ENCODE measurements around the gene TRABD2B. TPM values are rescaled to one million over a fixed set of nuclear protein-coding genes. Genes with fewer than 3 reads are reported as not detected.

The TRABD2B gene
- total and polyA plus RNA-seq, 2 of the 13 experiments (the other 11 are each of a cell fraction or from before 2014, with no cell fraction given): 0.04 TPM; not detected in 1

- TF ChIP-seq FUBP1 (CRISPR knock-in tag; IDR thresholded peaks at IDR 0.05; ENCODE audit: borderline replicate concordance) (no peak), KDM5B (CRISPR knock-in tag; IDR thresholded peaks at IDR 0.05; ENCODE audit: borderline replicate concordance) (peak; percentile 54; the same call in 1 of the 2 replicates), ZNF121 (CRISPR knock-in tag; IDR thresholded peaks at IDR 0.05) (no peak), HNRNPUL1 (IDR thresholded peaks at IDR 0.05; ENCODE audit: low read depth, low read length) (no peak), U2AF1 (optimal IDR thresholded peaks at IDR 0.05; ENCODE audit: low read depth, low read length) (no peak), EHMT2 (IDR thresholded peaks at IDR 0.05; ENCODE audit: borderline replicate concordance, low read depth, low read length) (peak; percentile 62; the same call in 1 of the 2 replicates), KLF9 (CRISPR knock-in tag; IDR thresholded peaks at IDR 0.05; ENCODE audit: low read depth) (no peak), SKIL (CRISPR knock-in tag; IDR thresholded peaks at IDR 0.05; ENCODE audit: borderline replicate concordance) (peak; percentile 17; the same call in 1 of the 2 replicates), LRRFIP1 (CRISPR knock-in tag; conservative IDR thresholded peaks at IDR 0.05) (no peak), CEBPZ (IDR thresholded peaks at IDR 0.05; ENCODE audit: low read length) (no peak), ZSCAN25 (CRISPR knock-in tag; IDR thresholded peaks at IDR 0.05) (no peak), ZBTB4 (CRISPR knock-in tag; IDR thresholded peaks at IDR 0.05; ENCODE audit: borderline replicate concordance) (no peak), MZF1 (CRISPR knock-in tag; IDR thresholded peaks at IDR 0.05; ENCODE audit: borderline replicate concordance) (no peak)
Observed at GRCh38 chr1:47918257-47918867, 78.8 kb downstream of the TRABD2B start (continued).
